Spleen (tissue), 11 donors: Measurements from ENCODE around the gene LRRC7. TPM values are rescaled to one million over a fixed set of nuclear protein-coding genes. Genes with fewer than 3 reads are reported as not detected.
"Not testable (repeated sequence)": the region's sequence is repeated elsewhere in the genome, so short reads cannot be mapped to it uniquely, and the experiment has no call there.

Experiments
- DNase-seq: peaks from one replicate; pipeline ENCODE4 v3.0.0-alpha.2; 2020
- H3K27ac ChIP-seq, 8 donors: fragments of 200-600 bp; sonication (generic) in 7 of 8; 1 replicate in 4 of 8; 2 replicates in 4 of 8; pipeline versions ENCODE4 v1.5.0 to v1.8.0; 2016 to 2021; ENCODE audit warnings: inconsistent platforms in 4 of 8, mild to moderate bottlenecking in 4 of 8, moderate library complexity in 1 of 8
- H3K27me3 ChIP-seq, 7 donors: fragments of 200-600 bp; sonication (generic) in 6 of 7; replicated peaks in 1 of 7; 1 replicate in 4 of 7; 2 replicates in 3 of 7; pipeline versions ENCODE4 v1.5.0 to v1.8.0; 2016 to 2021; ENCODE audit warnings: inconsistent platforms in 3 of 7, mild to moderate bottlenecking in 1 of 7
- H3K36me3 ChIP-seq, 6 donors: fragments of 200-600 bp; sonication (generic) in 5 of 6; 1 replicate in 4 of 6; 2 replicates in 2 of 6; pipeline versions ENCODE4 v1.5.0 to v1.8.0; 2016 to 2021; ENCODE audit warnings: inconsistent platforms in 2 of 6
- H3K4me1 ChIP-seq, 6 donors: fragments of 200-600 bp; sonication (generic) in 5 of 6; 1 replicate in 3 of 6; 2 replicates in 3 of 6; pipeline versions ENCODE4 v1.5.0 to v1.8.0; 2016 to 2021; ENCODE audit warnings: inconsistent platforms in 3 of 6
- H3K4me3 ChIP-seq, 8 donors: fragments of 200-600 bp; sonication (generic) in 7 of 8; 1 replicate in 4 of 8; 2 replicates in 4 of 8; pipeline versions ENCODE4 v1.5.0 to v1.8.0; 2016 to 2021; ENCODE audit warnings: inconsistent platforms in 4 of 8, mild to moderate bottlenecking in 4 of 8, moderate library complexity in 2 of 8
- H3K9me3 ChIP-seq, 8 donors: fragments of 200-600 bp; sonication (generic) in 7 of 8; 1 replicate in 4 of 8; 2 replicates in 4 of 8; pipeline versions ENCODE4 v1.5.0 to v1.8.0; 2016 to 2021; ENCODE audit warnings: inconsistent platforms in 4 of 8
- POLR2A ChIP-seq, 3 donors: fragments of 450-650 bp; IDR thresholded peaks; one replicate each; pipeline ENCODE4 v1.5.1; 2017; ENCODE audit warnings: antibody characterized with exemption in 3 of 3, mild to moderate bottlenecking in 1 of 3
- POLR2AphosphoS5 ChIP-seq, 3 donors: sonication (generic); formaldehyde crosslinking; IDR thresholded peaks; one replicate each; pipeline ENCODE4 v1.5.1; 2017; ENCODE audit warnings: antibody characterized with exemption in 3 of 3
- WGBS, 5 donors: extraction: QIAGEN DNeasy Blood & Tissue Kit in 3 of 5; methylation state at CpG; one replicate each; pipeline versions ENCODE4 v1.1.5 to v1.1.7; 2013 to 2018; 5-methylcytosine and 5-hydroxymethylcytosine counted together
- intact Hi-C: fragments of 100-400 bp; cut with DNase I; formaldehyde crosslinking; loops from one replicate; pipeline ENCODE4 v1.15.0; 2023; ENCODE audit warnings: low total_unique reads
- polyA plus RNA-seq, 3 donors: library from polyadenylated mRNA; stranded (reverse); fragments of 200-250 nt; gene quantifications; one replicate each; pipeline ENCODE4 v1.2.1, GENCODE V29; 2013
- total RNA-seq, 7 donors: library from RNA; depleted of rRNA in 3 of 7; stranded (reverse); fragments of >200 nt in 3 of 7; fragmentation: NEBNext Ultra II Directional in 4 of 7; extraction: Animal tissue kit (Norgen Biotek cat#: 25700) in 4 of 7; gene quantifications; one replicate each; pipeline versions ENCODE4 v1.1.0 to v1.2.1, GENCODE V29; 2016 to 2021
- TF ChIP-seq, protein P1 (sequence below), 11 experiments: fragments of 200-600 bp in 7 of 11; fragments of 450-650 bp in 4 of 11; sonication (generic) in 4 of 11; IDR thresholded peaks in 8 of 11; conservative IDR thresholded peaks in 3 of 11; 1 replicate in 7 of 11; 2 replicates in 4 of 11; pipeline versions ENCODE4 v1.4.0 to v1.8.0; 2016 to 2021; ENCODE audit warnings: antibody characterized with exemption in 11 of 11, inconsistent platforms in 4 of 11, mild to moderate bottlenecking in 1 of 11
- donor health status: healthy with polysubstance abuse.
- donor health status: DM: no; HTN: no; CAD: no; lungs with moderate emphysema.
- donor health status: DM: no; HTN: no; CAD: no.
- donor health status: Bipolar disorder and iron deficiency.
- donor health status: healthy.
- donor health status: DM: no; HTN: no; CAD: no.
- donor health status: DM: yes; HTN: yes; CAD: no.

LRRC7 gene
- total and polyA plus RNA-seq, 10 donors, result 0.02 to 0.63 (median 0.13) TPM; not detected in 4

DNA sequence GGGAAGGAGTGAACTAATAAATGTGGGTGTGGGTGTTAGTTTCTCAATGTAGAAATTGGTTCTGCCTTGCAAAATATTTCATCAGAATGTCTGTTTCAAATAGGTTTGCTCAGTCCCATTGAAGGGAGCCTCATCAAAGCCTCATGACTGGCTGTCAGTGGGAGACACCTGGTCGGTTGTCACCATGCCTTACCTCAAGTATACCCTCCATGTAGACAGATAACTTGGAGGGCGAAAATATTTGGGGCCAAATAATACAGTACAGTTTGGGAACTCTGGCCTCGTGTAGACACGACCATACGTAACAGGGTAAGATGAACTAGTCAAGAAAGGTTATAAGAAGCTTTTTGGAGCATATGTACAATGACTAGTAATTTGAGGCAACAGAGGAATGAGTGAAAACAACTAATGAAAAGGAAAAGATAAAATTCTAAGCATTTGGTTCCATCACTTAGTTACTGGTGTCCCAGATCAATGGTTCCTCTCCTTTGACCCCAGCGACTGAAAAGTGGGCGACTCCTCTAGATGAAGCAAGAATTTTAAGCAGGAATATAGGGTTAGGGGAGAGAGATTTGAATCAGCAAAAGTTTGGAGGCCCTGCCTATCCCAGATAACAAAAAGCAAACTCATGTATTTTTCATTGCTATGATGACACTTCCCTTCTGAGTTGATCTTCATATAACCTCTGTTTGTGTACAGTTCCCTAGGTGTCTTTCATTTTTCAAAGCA is 473.8 kb downstream of the LRRC7 start:
- DNase-seq, result no peak
- Histone ChIP-seq H3K9me3 (no peaks in the 10 kb centered on the region), H3K4me3 (no peak overlapping the region), H3K27me3 (no peaks in the 10 kb centered on the region), H3K27ac (no peak overlapping the region), H3K4me1 (no peaks in the 10 kb centered on the region), H3K36me3 (no peaks in the 10 kb centered on the region)
- TF ChIP-seq, protein P1, sequence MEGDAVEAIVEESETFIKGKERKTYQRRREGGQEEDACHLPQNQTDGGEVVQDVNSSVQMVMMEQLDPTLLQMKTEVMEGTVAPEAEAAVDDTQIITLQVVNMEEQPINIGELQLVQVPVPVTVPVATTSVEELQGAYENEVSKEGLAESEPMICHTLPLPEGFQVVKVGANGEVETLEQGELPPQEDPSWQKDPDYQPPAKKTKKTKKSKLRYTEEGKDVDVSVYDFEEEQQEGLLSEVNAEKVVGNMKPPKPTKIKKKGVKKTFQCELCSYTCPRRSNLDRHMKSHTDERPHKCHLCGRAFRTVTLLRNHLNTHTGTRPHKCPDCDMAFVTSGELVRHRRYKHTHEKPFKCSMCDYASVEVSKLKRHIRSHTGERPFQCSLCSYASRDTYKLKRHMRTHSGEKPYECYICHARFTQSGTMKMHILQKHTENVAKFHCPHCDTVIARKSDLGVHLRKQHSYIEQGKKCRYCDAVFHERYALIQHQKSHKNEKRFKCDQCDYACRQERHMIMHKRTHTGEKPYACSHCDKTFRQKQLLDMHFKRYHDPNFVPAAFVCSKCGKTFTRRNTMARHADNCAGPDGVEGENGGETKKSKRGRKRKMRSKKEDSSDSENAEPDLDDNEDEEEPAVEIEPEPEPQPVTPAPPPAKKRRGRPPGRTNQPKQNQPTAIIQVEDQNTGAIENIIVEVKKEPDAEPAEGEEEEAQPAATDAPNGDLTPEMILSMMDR (IDR thresholded peaks at IDR 0.05 in 8 of 11, conservative IDR thresholded peaks at IDR 0.05 in 3 of 11), result no peak
- TF ChIP-seq POLR2AphosphoS5 (IDR thresholded peaks at IDR 0.05) (no peak), POLR2A (IDR thresholded peaks at IDR 0.05) (no peak)
- WGBS, 5 donors, result 82 to 93% (median 89%) methylated on average over 7 of the region's 7 CpGs
- intact Hi-C loops, result no loop called here

DNA sequence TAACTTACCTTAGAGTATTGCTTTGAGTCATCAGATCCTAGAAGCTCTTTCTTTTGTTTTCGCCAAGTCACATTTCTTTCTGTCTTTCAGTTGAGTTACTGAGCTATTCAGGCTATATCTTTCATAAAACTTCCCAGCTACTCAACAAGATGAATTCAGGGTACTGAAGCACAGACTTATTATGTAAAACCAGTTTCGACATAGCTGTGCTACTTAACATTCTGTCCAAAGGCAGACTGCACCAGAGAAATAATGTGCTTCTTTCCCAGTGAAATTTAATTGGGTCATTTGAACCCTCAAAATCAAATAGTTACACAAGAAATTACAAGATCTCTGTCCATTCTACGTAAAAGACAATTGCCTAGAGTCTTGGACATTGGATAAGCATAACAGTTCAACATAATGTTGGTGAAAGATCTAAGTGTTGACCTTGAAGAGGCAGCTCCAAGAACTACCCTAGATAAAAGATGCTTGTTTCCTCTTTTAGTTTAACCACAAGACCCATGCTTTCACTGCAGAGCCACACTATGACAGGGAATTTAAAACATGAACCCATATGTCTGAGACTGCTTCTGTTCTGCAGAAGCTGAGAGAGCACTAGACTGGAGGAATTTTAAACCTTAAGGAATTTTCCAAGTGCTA is 474.5 kb downstream of the LRRC7 start:
- no peaks in the 10 kb centered on the region for H3K27me3 ChIP-seq
- intact Hi-C loops, result no loop called here
- H3K27ac ChIP-seq, result no peak overlapping the region
- H3K4me3 ChIP-seq, result no peak overlapping the region
- no peak for DNase-seq
- no peaks in the 10 kb centered on the region for H3K4me1 ChIP-seq
- H3K36me3 ChIP-seq, result no peaks in the 10 kb centered on the region
- no peak for TF ChIP-seq POLR2AphosphoS5 (IDR thresholded peaks at IDR 0.05)
- TF ChIP-seq, protein P1 (IDR thresholded peaks at IDR 0.05 in 8 of 11, conservative IDR thresholded peaks at IDR 0.05 in 3 of 11), result no peak
- TF ChIP-seq POLR2A (IDR thresholded peaks at IDR 0.05), result no peak
- no peaks in the 10 kb centered on the region for H3K9me3 ChIP-seq
- WGBS, 5 donors, result 56 to 80% (median 64%) methylated on average over 3 of the region's 3 CpGs

DNA sequence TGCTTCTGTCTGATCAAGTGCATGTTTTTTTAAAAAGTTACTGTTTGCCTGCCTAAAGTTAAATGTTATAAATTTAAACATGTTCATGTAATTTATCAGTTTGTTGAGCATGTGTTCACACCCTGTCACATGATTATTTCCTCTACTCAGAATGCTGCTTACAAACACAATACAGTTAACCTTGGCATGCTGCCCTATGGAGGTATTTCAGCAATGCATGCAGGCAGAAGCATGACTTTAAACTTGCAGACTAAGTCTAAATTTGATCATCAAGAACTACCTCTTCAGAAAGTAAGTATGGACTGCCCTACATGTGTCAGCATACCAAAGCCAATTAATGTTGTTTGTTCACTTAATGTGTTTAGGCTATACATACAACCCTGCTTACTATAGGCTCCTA is 476.1 kb downstream of the LRRC7 start:
- TF ChIP-seq POLR2A (IDR thresholded peaks at IDR 0.05) (no peak), POLR2AphosphoS5 (IDR thresholded peaks at IDR 0.05) (no peak)
- TF ChIP-seq, protein P1 (IDR thresholded peaks at IDR 0.05 in 8 of 11, conservative IDR thresholded peaks at IDR 0.05 in 3 of 11), result no peak
- H3K4me3 ChIP-seq, result no peak overlapping the region
- H3K27ac ChIP-seq, result no peak overlapping the region
- DNase-seq, result no peak
- H3K4me1 ChIP-seq, result no peaks in the 10 kb centered on the region
- intact Hi-C loops, result no loop called here
- no peaks in the 10 kb centered on the region for H3K27me3 ChIP-seq
- H3K36me3 ChIP-seq, result no peaks in the 10 kb centered on the region
- no peaks in the 10 kb centered on the region for H3K9me3 ChIP-seq

DNA sequence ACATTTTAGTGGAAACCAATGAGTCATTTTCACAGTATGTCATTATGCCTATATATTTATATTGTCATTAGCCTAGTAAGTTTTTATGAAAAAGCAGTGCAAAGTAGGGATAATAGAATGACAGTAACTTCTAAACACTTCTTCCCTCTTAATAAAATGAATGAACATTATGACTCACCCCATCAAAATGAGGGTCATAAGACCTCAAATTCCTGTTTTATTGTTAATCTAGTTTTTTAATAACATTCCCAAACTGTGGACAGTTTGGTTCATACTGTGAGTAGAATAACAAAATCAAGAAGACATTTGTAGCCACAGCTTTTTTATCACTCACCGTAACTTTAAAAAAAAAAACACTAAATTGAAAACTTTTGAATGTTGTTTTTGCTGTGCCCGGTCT is 477.1 kb downstream of the LRRC7 start:
- H3K27ac ChIP-seq, result no peak overlapping the region
- intact Hi-C loops, result no loop called here
- no peaks in the 10 kb centered on the region for H3K9me3 ChIP-seq
- H3K4me1 ChIP-seq, result no peaks in the 10 kb centered on the region
- no peaks in the 10 kb centered on the region for H3K27me3 ChIP-seq
- H3K36me3 ChIP-seq, result no peaks in the 10 kb centered on the region
- no peak overlapping the region for H3K4me3 ChIP-seq
- no peak for DNase-seq
- 76 to 97% (median 89%) methylated on average over 2 of the region's 2 CpGs for WGBS, 5 donors
- TF ChIP-seq POLR2A (IDR thresholded peaks at IDR 0.05) (no peak), POLR2AphosphoS5 (IDR thresholded peaks at IDR 0.05) (no peak)
- TF ChIP-seq, protein P1 (IDR thresholded peaks at IDR 0.05 in 8 of 11, conservative IDR thresholded peaks at IDR 0.05 in 3 of 11), result no peak

DNA sequence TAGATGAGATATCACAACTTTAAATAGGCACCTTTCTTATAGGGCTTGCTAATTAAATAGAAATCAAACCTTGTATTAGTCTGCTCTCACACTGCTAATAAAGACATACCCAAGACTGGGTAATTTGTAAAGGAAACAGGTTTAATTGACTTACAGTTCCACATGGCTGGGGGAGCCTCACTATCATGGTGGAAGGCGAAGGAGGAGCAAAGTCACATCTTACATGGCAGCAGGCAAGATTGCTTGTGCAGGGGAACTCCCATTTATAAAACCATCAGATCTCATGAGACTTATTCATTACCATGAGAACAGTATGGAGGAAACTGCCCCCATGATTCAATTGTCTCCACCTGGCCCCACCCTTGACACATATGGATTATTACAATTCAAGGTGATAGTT is 477.9 kb downstream of the LRRC7 start:
- H3K27ac ChIP-seq, H3K4me3 ChIP-seq, H3K9me3 ChIP-seq, H3K36me3 ChIP-seq, intact Hi-C loops, H3K27me3 ChIP-seq, H3K4me1 ChIP-seq, DNase-seq: not testable (repeated sequence)
- WGBS, 5 donors, result 83 to 95% (median 93%) methylated on average over 1 of the region's 1 CpG
